NOMO-1 treated with DMSO at 0.1 percent for 48 hours (cell line): ENCODE results near the gene NIPAL3.
"Not testable (repeated sequence)": the region's sequence is repeated elsewhere in the genome, so short reads cannot be mapped to it uniquely, and the experiment has no call there.

Source experiments
- DNase-seq: peaks from one replicate; lab custom pipeline; 2025; ENCODE audit not compliant: unreplicated experiment; lab: John Stamatoyannopoulos, UW

Gene NIPAL3

GRCh38 chr1:24514946-24515345 lies 99.3 kb downstream of the NIPAL3 start:
- no peak for DNase-seq

- DNase-seq: not testable (repeated sequence)
Measured at GRCh38 chr1:24515671-24516209, 100.1 kb downstream of the NIPAL3 start.

GRCh38 chr1:24516506-24516905 lies 100.9 kb downstream of the NIPAL3 start:
- no peak for DNase-seq

- DNase-seq: no peak
Measured at GRCh38 chr1:24517898-24518297, 102.3 kb downstream of the NIPAL3 start.

GRCh38 chr1:24520282-24520681 lies 104.7 kb downstream of the NIPAL3 start:
- not testable (repeated sequence) for DNase-seq
